HCT116 (cell line): ENCODE measurements around the gene RASSF7. TPM values are rescaled to one million over a fixed set of nuclear protein-coding genes. Genes with fewer than 3 reads are reported as not detected.

ENCODE experiments used
- ATAC-seq: fragments of 200-7000 bp; cut with Tn5 transposase; 2 replicates; pipeline ENCODE4 v1.9.1; 2020; ENCODE audit warnings: mild to moderate bottlenecking, moderate library complexity
- BruUV-seq: library from RNA; stranded (reverse); fragments of 400-500 nt; replicated peaks from 2 replicates; lab custom pipeline; 2021; lab: Mats Ljungman, UMichigan
- CTCF ChIA-PET: fragments of 300-600 bp; sonication (Branson Sonifier 250); formaldehyde crosslinking; loops from one replicate; lab custom pipeline; 2021; ENCODE audit warnings: antibody characterized with exemption; lab: Charles Lee
- POLR2A ChIA-PET: fragments of 300-600, 350-600 bp; sonication (Branson Sonifier 250); formaldehyde crosslinking; loops from one replicate; lab custom pipeline; 2021; ENCODE audit warnings: antibody characterized with exemption; lab: Charles Lee
- RAD21 ChIA-PET, 2 experiments: fragments of 300-600 bp; sonication (Branson Sonifier 250); formaldehyde crosslinking; loops; one replicate each; lab custom pipeline; 2023; ENCODE audit warnings: low total read pairs in 2 of 2; ENCODE audit not compliant: uncharacterized antibody in 2 of 2, unreplicated experiment in 2 of 2, low non-redundant PET in 1 of 2; lab: Charles Lee
- DNase-seq: peaks from one replicate; pipeline ENCODE4 v3.0.0-alpha.2; 2010; ENCODE audit warnings: low read depth, low spot score
- H2AFZ ChIP-seq: fragments of 200-600 bp; shearing (Covaris generic), sonication (generic); 2 replicates; pipeline ENCODE4 v1.6.1; 2017; ENCODE audit warnings: low read depth, mixed run types, mixed read lengths, antibody characterized with exemption, low read length; ENCODE audit not compliant: poor library complexity, severe bottlenecking
- H3K27ac ChIP-seq: 2 replicates; pipeline ENCODE4 v1.5.1; 2012; ENCODE audit warnings: low read depth, low read length
- H3K27me3 ChIP-seq: fragments of 200-600 bp; sonication (generic); 2 replicates; pipeline ENCODE4 v1.6.1; 2016; ENCODE audit warnings: mixed run types, low read length, mixed read lengths; ENCODE audit not compliant: insufficient read depth
- H3K36me3 ChIP-seq, 2 experiments: fragments of 200-500 bp in 1 of 2; fragments of 200-600 bp in 1 of 2; sonication (Bioruptor generic) in 1 of 2; sonication (generic) in 1 of 2; 2 replicates each; pipeline versions ENCODE4 v1.5.1 to v1.6.1; 2014 to 2016; ENCODE audit warnings: low read length in 2 of 2, inconsistent platforms in 1 of 2, mixed read lengths in 1 of 2, mixed run types in 1 of 2; ENCODE audit not compliant: insufficient read depth in 2 of 2, control insufficient read depth in 1 of 2
- H3K4me1 ChIP-seq, 2 experiments: fragments of 200-600 bp in 1 of 2; sonication (generic) in 1 of 2; 2 replicates each; pipeline versions ENCODE4 v1.5.1 to v1.6.1; 2012 to 2017; ENCODE audit warnings: low read length in 2 of 2, inconsistent platforms in 1 of 2, mild to moderate bottlenecking in 1 of 2, mixed read lengths in 1 of 2, mixed run types in 1 of 2, moderate library complexity in 1 of 2; ENCODE audit not compliant: insufficient read depth in 2 of 2, control insufficient read depth in 1 of 2
- H3K4me2 ChIP-seq: fragments of 200-600 bp; sonication (generic); 2 replicates; pipeline ENCODE4 v1.6.1; 2017; ENCODE audit warnings: mixed run types, low read length, mixed read lengths
- H3K4me3 ChIP-seq, 2 experiments: fragments of 200-600 bp in 1 of 2; sonication (generic) in 1 of 2; replicated peaks in 1 of 2; 2 replicates each; pipeline ENCODE4 v1.5.1; 2011 to 2016; ENCODE audit warnings: low read length in 2 of 2, control low read depth in 1 of 2, low read depth in 1 of 2, mild to moderate bottlenecking in 1 of 2, mixed read lengths in 1 of 2, mixed run types in 1 of 2
- H3K79me2 ChIP-seq: fragments of 200-600 bp; sonication (generic); 2 replicates; pipeline ENCODE4 v1.6.1; 2017; ENCODE audit warnings: mild to moderate bottlenecking, mixed run types, low read length, moderate library complexity, mixed read lengths; ENCODE audit not compliant: insufficient read depth
- H3K9ac ChIP-seq: fragments of 200-600 bp; sonication (generic); 2 replicates; pipeline ENCODE4 v1.6.1; 2016; ENCODE audit warnings: low read length, mixed read lengths
- H3K9me2 ChIP-seq: fragments of 200-600 bp; sonication (generic), shearing (Covaris generic); 2 replicates; pipeline ENCODE4 v1.6.1; 2017; ENCODE audit warnings: mixed run types, mild to moderate bottlenecking, moderate library complexity; ENCODE audit not compliant: insufficient read depth
- H3K9me3 ChIP-seq, 2 experiments: fragments of 200-500 bp in 1 of 2; fragments of 200-600 bp in 1 of 2; sonication (Bioruptor generic) in 1 of 2; sonication (generic) in 1 of 2; 2 replicates each; pipeline ENCODE4 v1.6.1; 2014 to 2017; ENCODE audit warnings: low read length in 2 of 2, mixed read lengths in 2 of 2, inconsistent platforms in 1 of 2, low read depth in 1 of 2, mild to moderate bottlenecking in 1 of 2, mixed run types in 1 of 2, moderate library complexity in 1 of 2; ENCODE audit not compliant: control insufficient read depth in 1 of 2, insufficient read depth in 1 of 2
- H4K20me1 ChIP-seq: fragments of 200-600 bp; sonication (generic), shearing (Covaris generic); 2 replicates; pipeline ENCODE4 v1.6.1; 2017; ENCODE audit warnings: mixed run types, mild to moderate bottlenecking, moderate library complexity; ENCODE audit not compliant: insufficient read depth
- CBX3 ChIP-seq: IDR thresholded peaks from 2 replicates; pipeline ENCODE4 v1.6.1; 2012; ENCODE audit warnings: low read depth
- CEBPB ChIP-seq: IDR thresholded peaks from 2 replicates; pipeline ENCODE4 v1.6.1; 2012; ENCODE audit warnings: low read depth
- ELF1 ChIP-seq: IDR thresholded peaks from 2 replicates; pipeline ENCODE4 v1.6.1; 2012; ENCODE audit warnings: low read depth, borderline replicate concordance
- EZH2 ChIP-seq: fragments of 200-600 bp; sonication (generic); IDR thresholded peaks from 2 replicates; pipeline ENCODE4 v1.6.1; 2017; ENCODE audit warnings: antibody characterized with exemption, mixed run types
- EZH2phosphoT487 ChIP-seq: fragments of 200-600 bp; IDR thresholded peaks from 2 replicates; pipeline ENCODE4 v1.6.1; 2018; ENCODE audit warnings: antibody characterized with exemption, borderline replicate concordance
- FOSL1 ChIP-seq: IDR thresholded peaks from 2 replicates; pipeline ENCODE4 v1.6.1; 2012; ENCODE audit warnings: low read depth
- JUND ChIP-seq: IDR thresholded peaks from 2 replicates; pipeline ENCODE4 v1.6.1; 2012
- POLR2A ChIP-seq: IDR thresholded peaks from 2 replicates; pipeline ENCODE4 v1.7.0; 2011; ENCODE audit warnings: borderline replicate concordance; ENCODE audit not compliant: insufficient read depth, insufficient read length; ENCODE audit errors: extremely low read depth
- POLR2AphosphoS5 ChIP-seq: IDR thresholded peaks from 2 replicates; pipeline ENCODE4 v1.6.1; 2011; ENCODE audit warnings: mild to moderate bottlenecking, low read depth, low read length, moderate library complexity
- SP1 ChIP-seq: IDR thresholded peaks from 2 replicates; pipeline ENCODE4 v1.6.1; 2012; ENCODE audit warnings: low read depth
- SRF ChIP-seq: IDR thresholded peaks from 2 replicates; pipeline ENCODE4 v1.6.1; 2012; ENCODE audit warnings: low read depth
- YY1 ChIP-seq: IDR thresholded peaks from 2 replicates; pipeline ENCODE4 v1.6.1; 2011; ENCODE audit warnings: low read length, low read depth, moderate library complexity, mild to moderate bottlenecking; ENCODE audit not compliant: insufficient replicate concordance; ENCODE audit errors: extremely low read depth
- ZFX ChIP-seq: fragments of 450-650 bp; IDR thresholded peaks from 2 replicates; pipeline ENCODE4 v1.6.1; 2017
- intact Hi-C: fragments of 100-400 bp; cut with micrococcal nuclease; formaldehyde crosslinking; loops from 2 replicates; pipeline ENCODE4 v1.10.0; 2022
- total RNA-seq: library from RNA; stranded (reverse); gene quantifications from one replicate; pipeline ENCODE4 v1.2.1, GENCODE V29; 2021; ENCODE audit not compliant: unreplicated experiment
- TF ChIP-seq, protein P1 (sequence below): IDR thresholded peaks from 2 replicates; pipeline ENCODE4 v1.6.1; 2012
- TF ChIP-seq, protein P2 (sequence below): IDR thresholded peaks from 2 replicates; pipeline ENCODE4 v1.6.1; 2011; ENCODE audit warnings: mild to moderate bottlenecking, low read length, moderate library complexity; ENCODE audit not compliant: insufficient replicate concordance; ENCODE audit errors: extremely low read depth
- TF ChIP-seq, protein P3 (sequence below): IDR thresholded peaks from 2 replicates; pipeline ENCODE4 v1.6.1; 2012; ENCODE audit warnings: low read depth
- TF ChIP-seq, protein P4 (sequence below), 3 experiments: fragments of 200-600 bp in 1 of 3; sonication (generic) in 1 of 3; IDR thresholded peaks in 2 of 3; conservative IDR thresholded peaks in 1 of 3; 2 replicates each; pipeline ENCODE4 v1.5.1; 2012 to 2017; ENCODE audit warnings: low read depth in 2 of 3, low read length in 2 of 3, antibody characterized with exemption in 1 of 3, borderline replicate concordance in 1 of 3, control low read depth in 1 of 3, mild to moderate bottlenecking in 1 of 3, mixed read lengths in 1 of 3, mixed run types in 1 of 3, moderate library complexity in 1 of 3; ENCODE audit not compliant: insufficient read depth in 1 of 3

RASSF7 gene
- total RNA-seq, 1 experiment from 2014 or later: 35.9 TPM

DNA sequence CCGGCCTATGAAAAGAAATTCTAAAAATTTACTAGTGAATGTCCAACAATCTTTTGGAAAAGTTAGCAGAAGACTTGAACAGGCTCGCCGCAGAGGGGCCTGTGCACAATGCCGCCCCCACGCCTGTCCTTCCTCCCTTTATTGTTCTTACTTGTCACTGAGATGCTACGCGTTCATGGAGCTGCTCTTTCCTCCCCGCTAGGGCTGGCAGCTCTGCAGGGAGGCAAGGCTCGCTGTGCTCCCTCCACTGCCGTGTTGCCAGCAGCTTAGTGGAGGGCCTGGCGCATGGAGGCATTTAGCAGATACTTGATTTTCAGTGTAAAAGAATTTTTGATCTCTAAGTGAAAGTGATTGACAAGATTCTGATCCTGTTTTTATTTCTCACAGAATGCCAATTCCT lies 30.2 kb downstream of the RASSF7 start (continued):
- TF ChIP-seq YY1: no peak
- no peak for TF ChIP-seq CEBPB
- TF ChIP-seq, protein P1, sequence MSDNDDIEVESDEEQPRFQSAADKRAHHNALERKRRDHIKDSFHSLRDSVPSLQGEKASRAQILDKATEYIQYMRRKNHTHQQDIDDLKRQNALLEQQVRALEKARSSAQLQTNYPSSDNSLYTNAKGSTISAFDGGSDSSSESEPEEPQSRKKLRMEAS: no peak

DNA sequence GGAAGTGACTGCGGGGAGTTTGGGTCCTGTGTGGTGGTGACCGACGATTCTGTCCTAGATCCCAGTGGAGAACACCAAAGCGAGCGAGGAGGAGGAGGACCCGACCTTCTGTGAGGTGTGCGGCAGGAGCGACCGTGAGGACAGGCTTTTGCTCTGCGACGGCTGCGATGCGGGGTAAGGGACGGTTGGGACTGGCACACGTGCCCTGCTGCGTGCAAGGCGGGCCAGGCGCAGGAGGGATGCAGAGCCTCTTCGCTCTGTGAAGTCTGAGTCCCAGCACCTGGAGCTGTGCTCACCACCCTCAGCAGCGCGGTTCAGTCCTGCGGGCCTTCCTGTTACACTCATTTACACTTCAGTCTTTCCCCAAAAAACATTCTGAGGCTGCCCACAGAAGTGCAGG lies 31.7 kb downstream of the RASSF7 start:
- Histone ChIP-seq H3K9me3 (no peaks in the 10 kb centered on the region), H3K4me3 (no peak overlapping the region), H3K27ac (no peak overlapping the region), H3K9ac (no peak overlapping the region), H2AFZ (no peak overlapping the region), H3K79me2 (peaks cover 85% of the 10 kb centered on the region), H3K4me1 (peaks cover 0 to 8% of the 10 kb centered on the region in 2 experiments; a peak in 2 of 4 replicates), H3K27me3 (no peaks in the 10 kb centered on the region), H3K36me3 (peaks cover 67% of the 10 kb centered on the region in 2 experiments)
- no TSS peak for BruUV-seq
- ChIA-PET POLR2A (no interaction called here), CTCF (no interaction called here), RAD21 (no interaction called here)
- TF ChIP-seq, protein P2, sequence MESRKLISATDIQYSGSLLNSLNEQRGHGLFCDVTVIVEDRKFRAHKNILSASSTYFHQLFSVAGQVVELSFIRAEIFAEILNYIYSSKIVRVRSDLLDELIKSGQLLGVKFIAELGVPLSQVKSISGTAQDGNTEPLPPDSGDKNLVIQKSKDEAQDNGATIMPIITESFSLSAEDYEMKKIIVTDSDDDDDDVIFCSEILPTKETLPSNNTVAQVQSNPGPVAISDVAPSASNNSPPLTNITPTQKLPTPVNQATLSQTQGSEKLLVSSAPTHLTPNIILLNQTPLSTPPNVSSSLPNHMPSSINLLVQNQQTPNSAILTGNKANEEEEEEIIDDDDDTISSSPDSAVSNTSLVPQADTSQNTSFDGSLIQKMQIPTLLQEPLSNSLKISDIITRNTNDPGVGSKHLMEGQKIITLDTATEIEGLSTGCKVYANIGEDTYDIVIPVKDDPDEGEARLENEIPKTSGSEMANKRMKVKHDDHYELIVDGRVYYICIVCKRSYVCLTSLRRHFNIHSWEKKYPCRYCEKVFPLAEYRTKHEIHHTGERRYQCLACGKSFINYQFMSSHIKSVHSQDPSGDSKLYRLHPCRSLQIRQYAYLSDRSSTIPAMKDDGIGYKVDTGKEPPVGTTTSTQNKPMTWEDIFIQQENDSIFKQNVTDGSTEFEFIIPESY: no peak
- TF ChIP-seq YY1 (no peak), JUND (no peak), CBX3 (no peak), POLR2A (no peak), FOSL1 (no peak), SRF (no peak), CEBPB (no peak), EZH2 (no peak), SP1 (no peak), ELF1 (no peak), EZH2phosphoT487 (no peak), POLR2AphosphoS5 (no peak), ZFX (no peak)
- TF ChIP-seq, protein P3, sequence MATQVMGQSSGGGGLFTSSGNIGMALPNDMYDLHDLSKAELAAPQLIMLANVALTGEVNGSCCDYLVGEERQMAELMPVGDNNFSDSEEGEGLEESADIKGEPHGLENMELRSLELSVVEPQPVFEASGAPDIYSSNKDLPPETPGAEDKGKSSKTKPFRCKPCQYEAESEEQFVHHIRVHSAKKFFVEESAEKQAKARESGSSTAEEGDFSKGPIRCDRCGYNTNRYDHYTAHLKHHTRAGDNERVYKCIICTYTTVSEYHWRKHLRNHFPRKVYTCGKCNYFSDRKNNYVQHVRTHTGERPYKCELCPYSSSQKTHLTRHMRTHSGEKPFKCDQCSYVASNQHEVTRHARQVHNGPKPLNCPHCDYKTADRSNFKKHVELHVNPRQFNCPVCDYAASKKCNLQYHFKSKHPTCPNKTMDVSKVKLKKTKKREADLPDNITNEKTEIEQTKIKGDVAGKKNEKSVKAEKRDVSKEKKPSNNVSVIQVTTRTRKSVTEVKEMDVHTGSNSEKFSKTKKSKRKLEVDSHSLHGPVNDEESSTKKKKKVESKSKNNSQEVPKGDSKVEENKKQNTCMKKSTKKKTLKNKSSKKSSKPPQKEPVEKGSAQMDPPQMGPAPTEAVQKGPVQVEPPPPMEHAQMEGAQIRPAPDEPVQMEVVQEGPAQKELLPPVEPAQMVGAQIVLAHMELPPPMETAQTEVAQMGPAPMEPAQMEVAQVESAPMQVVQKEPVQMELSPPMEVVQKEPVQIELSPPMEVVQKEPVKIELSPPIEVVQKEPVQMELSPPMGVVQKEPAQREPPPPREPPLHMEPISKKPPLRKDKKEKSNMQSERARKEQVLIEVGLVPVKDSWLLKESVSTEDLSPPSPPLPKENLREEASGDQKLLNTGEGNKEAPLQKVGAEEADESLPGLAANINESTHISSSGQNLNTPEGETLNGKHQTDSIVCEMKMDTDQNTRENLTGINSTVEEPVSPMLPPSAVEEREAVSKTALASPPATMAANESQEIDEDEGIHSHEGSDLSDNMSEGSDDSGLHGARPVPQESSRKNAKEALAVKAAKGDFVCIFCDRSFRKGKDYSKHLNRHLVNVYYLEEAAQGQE: no peak
- TF ChIP-seq, protein P4, sequence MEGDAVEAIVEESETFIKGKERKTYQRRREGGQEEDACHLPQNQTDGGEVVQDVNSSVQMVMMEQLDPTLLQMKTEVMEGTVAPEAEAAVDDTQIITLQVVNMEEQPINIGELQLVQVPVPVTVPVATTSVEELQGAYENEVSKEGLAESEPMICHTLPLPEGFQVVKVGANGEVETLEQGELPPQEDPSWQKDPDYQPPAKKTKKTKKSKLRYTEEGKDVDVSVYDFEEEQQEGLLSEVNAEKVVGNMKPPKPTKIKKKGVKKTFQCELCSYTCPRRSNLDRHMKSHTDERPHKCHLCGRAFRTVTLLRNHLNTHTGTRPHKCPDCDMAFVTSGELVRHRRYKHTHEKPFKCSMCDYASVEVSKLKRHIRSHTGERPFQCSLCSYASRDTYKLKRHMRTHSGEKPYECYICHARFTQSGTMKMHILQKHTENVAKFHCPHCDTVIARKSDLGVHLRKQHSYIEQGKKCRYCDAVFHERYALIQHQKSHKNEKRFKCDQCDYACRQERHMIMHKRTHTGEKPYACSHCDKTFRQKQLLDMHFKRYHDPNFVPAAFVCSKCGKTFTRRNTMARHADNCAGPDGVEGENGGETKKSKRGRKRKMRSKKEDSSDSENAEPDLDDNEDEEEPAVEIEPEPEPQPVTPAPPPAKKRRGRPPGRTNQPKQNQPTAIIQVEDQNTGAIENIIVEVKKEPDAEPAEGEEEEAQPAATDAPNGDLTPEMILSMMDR (IDR thresholded peaks at IDR 0.05 in 2 of 3, conservative IDR thresholded peaks at IDR 0.05 in 1 of 3; ENCODE audit: borderline replicate concordance in 1 of 3, insufficient read depth in 1 of 3, low read depth in 2 of 3, low read length in 2 of 3): no peak
- TF ChIP-seq, all 23 proteins: peak for 0
- DNase-seq (no peak), ATAC-seq (no peak)
- intact Hi-C loops: no loop called here
- no peaks in the 10 kb centered on the region for H4K20me1 ChIP-seq
- H3K9me2 ChIP-seq: no peaks in the 10 kb centered on the region
- no peak overlapping the region for H3K4me2 ChIP-seq
